Measurements from ENCODE around the gene CTPS1.
A peak's percentile ranks its signal among the peaks of the same experiment; 100 is the strongest.

Gene CTPS1

DNA sequence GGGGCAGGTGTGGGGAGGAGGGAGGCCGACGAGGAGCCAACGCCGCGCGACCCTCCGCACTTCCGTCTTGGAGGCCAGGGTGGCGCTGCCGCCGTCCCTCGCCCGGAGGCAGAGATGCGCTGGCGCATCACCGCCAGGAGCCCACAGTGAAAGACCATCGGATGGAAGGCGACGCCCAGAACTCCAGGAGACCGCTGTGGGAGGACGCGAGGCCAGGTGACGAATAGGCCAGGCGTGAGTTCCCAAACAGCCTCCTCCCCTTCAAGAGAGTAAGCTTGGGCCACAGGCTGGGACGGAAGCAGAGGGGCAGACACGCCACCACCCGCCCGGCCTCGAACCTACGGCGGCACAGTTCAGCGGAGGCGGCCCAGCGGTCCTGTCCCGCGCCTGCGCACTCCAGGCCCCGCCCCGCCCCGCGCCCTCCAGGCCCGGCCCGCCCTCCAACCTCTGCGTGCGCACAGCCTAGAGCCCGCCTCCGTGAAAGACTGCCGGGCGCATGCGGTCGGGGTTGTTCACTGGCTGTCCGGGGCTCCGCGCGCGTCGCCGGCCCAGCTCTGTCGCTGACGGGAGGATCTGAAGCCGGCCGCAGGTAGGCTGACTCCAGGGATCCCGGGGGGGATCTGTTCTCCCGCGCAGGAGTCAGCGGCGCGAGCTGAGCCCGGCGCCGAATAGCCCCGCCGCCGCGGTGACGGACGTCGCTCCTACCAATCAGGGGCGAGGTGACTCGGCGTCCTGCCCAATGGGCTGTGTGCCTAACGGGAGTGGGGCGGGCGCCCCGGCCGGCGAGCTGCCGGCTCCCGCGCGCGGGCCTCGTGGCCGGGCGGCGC lies at the start of gene CTPS1:
Gene CTPS1, plus strand, starts transcription at position 456 of the 827 bp plus-strand sequence. CDS start 3,595 bp downstream, outside the sequence.
- Histone ChIP-seq H4K20me1 (peaks cover 0 to 44% (median 39%) of the 10 kb centered on the region in 11 experiments; a peak in 17 of 22 replicates), H3K4me3 (peak within 1 kb of the TSS; percentile 74 to 95 (median 86)), H3K9me3 (replicated peaks in 1 of 11) (no peaks in the 10 kb centered on the region), H3K9ac (peak within 1 kb of the TSS; percentile 84 to 99 (median 98)), H3K27ac (peak within 1 kb of the TSS; percentile 79 to 99 (median 98)), H3K4me2 (peak within 1 kb of the TSS; percentile 90 to 98 (median 95)), H3K4me1 (peaks cover 24 to 50% (median 47%) of the 10 kb centered on the region in 10 experiments), H3K36me3 (peaks cover 9 to 35% (median 26%) of the 10 kb centered on the region in 11 experiments), H3K27me3 (no peaks in the 10 kb centered on the region)
- TF ChIP-seq Cebpa-rat (IDR thresholded peaks at IDR 0.05): no peak

DNA sequence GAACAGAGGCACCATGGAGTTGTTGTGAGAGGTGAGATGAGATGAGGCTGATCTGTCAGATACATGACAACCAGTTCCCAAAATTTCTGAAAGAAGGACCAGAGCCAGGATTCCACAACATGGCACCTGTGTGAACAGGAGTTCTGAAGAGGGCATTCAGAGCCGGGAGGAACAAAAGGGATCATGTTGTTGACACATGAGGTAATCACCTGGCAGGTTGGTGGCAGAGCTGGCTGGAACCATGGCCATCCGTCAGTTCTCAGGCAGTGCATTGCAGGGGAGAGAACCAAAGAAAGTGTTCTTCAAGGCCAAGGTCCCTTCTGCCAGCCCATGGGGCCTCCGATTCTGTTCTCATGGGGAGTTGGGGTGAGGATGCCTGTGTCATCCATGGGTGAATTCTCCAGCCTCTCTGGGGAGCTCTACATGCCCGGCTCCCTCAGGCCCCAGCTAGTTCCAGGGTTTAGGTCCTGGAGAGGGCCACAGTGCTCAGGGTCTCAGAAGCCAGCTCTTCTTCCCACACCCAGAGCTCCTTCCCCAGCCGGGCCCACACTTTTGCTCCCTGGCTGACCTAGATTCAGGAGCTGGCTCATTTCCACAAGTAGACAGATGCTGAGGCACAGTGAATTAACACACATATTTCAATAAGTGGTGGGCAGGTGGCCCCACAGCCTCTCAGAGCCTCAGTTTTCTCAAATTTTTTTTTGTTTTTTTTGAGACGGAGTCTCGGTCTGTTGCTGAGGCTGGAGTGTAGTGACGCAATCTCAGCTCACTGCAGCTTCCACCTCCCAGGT lies 49.1 kb upstream of the CTPS1 start:
- H4K20me1 ChIP-seq: no peaks in the 10 kb centered on the region
- no peak overlapping the region for H3K4me3 ChIP-seq
- TF ChIP-seq Cebpa-rat (IDR thresholded peaks at IDR 0.05): peak in 1 of 11 experiments; percentile 45; a peak in 1 of 22 replicates
- no peaks in the 10 kb centered on the region for H3K36me3 ChIP-seq
- H3K9me3 ChIP-seq (replicated peaks in 1 of 11): no peaks in the 10 kb centered on the region
- peaks cover 10 to 39% (median 31%) of the 10 kb centered on the region in 10 experiments; a peak in 19 of 20 replicates for H3K4me1 ChIP-seq
- H3K9ac ChIP-seq: no peak overlapping the region
- no peak overlapping the region for H3K27ac ChIP-seq
- no peaks in the 10 kb centered on the region; a peak in 1 of 22 replicates for H3K27me3 ChIP-seq
- no peak overlapping the region for H3K4me2 ChIP-seq

DNA sequence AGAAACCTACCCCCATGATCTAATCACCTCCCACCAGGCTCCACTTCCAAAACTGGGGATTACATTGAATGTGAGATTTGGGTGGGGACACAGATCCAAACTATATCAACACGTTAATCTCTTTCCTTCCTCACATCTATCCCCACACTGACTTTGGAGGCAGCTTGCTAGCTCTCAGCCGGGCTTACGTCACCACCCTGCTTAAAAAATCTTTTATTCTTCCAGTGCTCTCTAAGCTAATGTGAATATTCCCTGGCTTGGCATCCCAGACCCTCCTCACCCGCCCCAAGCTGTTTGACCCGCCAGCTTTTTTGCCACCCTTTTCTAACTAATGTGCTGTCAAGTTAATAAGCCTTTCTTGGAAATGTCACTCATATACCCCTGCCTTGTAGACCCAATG lies 47.9 kb upstream of the CTPS1 start:
- Histone ChIP-seq H3K27ac (no peak overlapping the region), H3K4me1 (peaks cover 7 to 26% (median 19%) of the 10 kb centered on the region in 10 experiments; a peak in 19 of 20 replicates), H3K36me3 (no peaks in the 10 kb centered on the region), H4K20me1 (no peaks in the 10 kb centered on the region), H3K27me3 (no peaks in the 10 kb centered on the region; a peak in 1 of 22 replicates), H3K9me3 (replicated peaks in 1 of 11) (no peaks in the 10 kb centered on the region), H3K4me3 (no peak overlapping the region), H3K9ac (no peak overlapping the region), H3K4me2 (peak overlapping the region in 9 of 11 experiments; percentile 24 to 69 (median 61); a peak in 17 of 22 replicates)
- no peak for TF ChIP-seq Cebpa-rat (IDR thresholded peaks at IDR 0.05)

DNA sequence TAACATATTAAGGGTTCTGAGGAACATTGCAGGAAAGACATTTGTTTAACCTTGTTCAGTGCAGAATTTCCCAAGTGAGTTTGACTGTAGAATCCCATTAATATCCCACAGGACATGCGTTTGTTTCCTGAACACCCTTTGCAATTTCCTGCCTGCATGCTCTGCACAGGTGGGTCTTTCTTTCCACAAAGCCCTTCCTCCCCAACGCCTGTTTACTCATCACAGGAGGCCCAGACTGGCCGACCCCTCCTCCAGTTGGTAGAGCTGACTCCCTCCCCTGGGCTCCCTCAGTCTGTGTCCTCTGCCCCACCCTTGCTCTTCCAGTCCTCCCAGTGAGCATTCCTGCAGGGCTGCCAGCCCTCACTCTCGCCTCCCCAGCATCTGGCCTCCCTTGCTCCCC lies 47.5 kb upstream of the CTPS1 start:
- no peak overlapping the region for H3K4me3 ChIP-seq
- H3K9me3 ChIP-seq (replicated peaks in 1 of 11): no peaks in the 10 kb centered on the region
- H3K27me3 ChIP-seq: no peaks in the 10 kb centered on the region; a peak in 1 of 22 replicates
- no peaks in the 10 kb centered on the region for H3K36me3 ChIP-seq
- TF ChIP-seq Cebpa-rat (IDR thresholded peaks at IDR 0.05): no peak
- H3K4me2 ChIP-seq: peak overlapping the region in 9 of 11 experiments; percentile 24 to 69 (median 61); a peak in 17 of 22 replicates
- no peak overlapping the region for H3K27ac ChIP-seq
- H4K20me1 ChIP-seq: no peaks in the 10 kb centered on the region
- no peak overlapping the region for H3K9ac ChIP-seq
- H3K4me1 ChIP-seq: peaks cover 7 to 25% (median 15%) of the 10 kb centered on the region in 10 experiments; a peak in 19 of 20 replicates

DNA sequence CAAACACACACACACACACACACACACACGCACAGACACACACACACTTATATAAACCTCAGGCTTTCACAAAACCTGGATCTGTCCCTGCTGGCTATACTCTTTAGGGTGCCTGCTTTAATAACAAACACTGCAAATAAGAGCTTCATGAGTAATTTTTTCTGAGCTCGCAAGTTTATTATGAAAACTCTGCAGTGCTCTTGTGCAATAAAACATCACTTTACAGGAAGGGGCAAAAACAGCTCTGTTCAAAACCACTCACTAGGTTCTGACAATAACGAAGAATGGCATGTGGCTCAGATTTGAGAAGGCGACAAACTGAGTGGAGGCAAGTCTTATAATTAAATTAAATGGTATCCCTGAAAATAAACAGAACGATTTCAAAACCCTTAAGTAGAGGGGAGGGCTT lies 42.6 kb upstream of the CTPS1 start:
- TF ChIP-seq Cebpa-rat (IDR thresholded peaks at IDR 0.05): peak in 2 of 11 experiments; percentile 16 to 42; a peak in 2 of 22 replicates
- Histone ChIP-seq H3K4me2 (peak overlapping the region in 4 of 11 experiments; percentile 1 to 45 (median 27); a peak in 6 of 22 replicates), H3K36me3 (no peaks in the 10 kb centered on the region)

DNA sequence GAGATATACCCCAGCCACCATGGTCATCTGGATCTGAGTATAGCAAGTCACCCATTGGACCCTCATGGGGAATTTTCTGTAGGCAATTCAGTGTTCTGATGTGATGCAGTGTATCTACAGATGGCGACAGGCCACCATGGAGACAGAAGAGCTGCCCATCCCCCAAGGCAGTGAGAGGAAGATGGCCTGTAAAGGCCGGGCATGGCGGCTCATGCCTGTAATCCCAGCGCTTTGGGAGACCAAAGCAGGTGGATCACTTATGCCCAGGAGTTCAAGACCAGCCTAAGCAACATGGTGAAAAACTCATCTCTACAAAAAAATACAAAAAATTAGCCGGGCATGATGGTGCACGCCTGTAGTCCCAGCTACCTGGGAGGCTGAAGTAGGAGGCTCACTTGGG lies 41.1 kb upstream of the CTPS1 start:
- TF ChIP-seq Cebpa-rat (IDR thresholded peaks at IDR 0.05): no peak
- H3K9ac ChIP-seq: no peak overlapping the region
- no peaks in the 10 kb centered on the region for H4K20me1 ChIP-seq
- H3K4me2 ChIP-seq: no peak overlapping the region
- peaks cover 0 to 38% (median 8%) of the 10 kb centered on the region in 10 experiments; a peak in 9 of 20 replicates for H3K4me1 ChIP-seq
- no peak overlapping the region for H3K27ac ChIP-seq
- no peaks in the 10 kb centered on the region for H3K27me3 ChIP-seq
- H3K4me3 ChIP-seq: no peak overlapping the region
- H3K9me3 ChIP-seq (replicated peaks in 1 of 11): no peaks in the 10 kb centered on the region
- no peaks in the 10 kb centered on the region for H3K36me3 ChIP-seq

More for the DNA sequence above, 42.6 kb upstream of the CTPS1 start:
- Histone ChIP-seq H3K4me1 (peaks cover 5 to 37% (median 12%) of the 10 kb centered on the region in 10 experiments; a peak in 19 of 20 replicates), H3K4me3 (no peak overlapping the region), H3K27ac (peak overlapping the region in 2 of 11 experiments; percentile 10 to 31; a peak in 2 of 22 replicates), H4K20me1 (no peaks in the 10 kb centered on the region), H3K27me3 (no peaks in the 10 kb centered on the region), H3K9ac (no peak overlapping the region), H3K9me3 (replicated peaks in 1 of 11) (no peaks in the 10 kb centered on the region)

GRCh38 chr1:40939320-40940059 lies 40.0 kb upstream of the CTPS1 start:
- peak in 7 of 11 experiments; percentile 24 to 75 (median 51); a peak in 8 of 22 replicates for TF ChIP-seq Cebpa-rat (IDR thresholded peaks at IDR 0.05)
- Histone ChIP-seq H3K27ac (peak overlapping the region in 1 of 11 experiments; percentile 3; a peak in 1 of 22 replicates), H4K20me1 (no peaks in the 10 kb centered on the region)

GRCh38 chr1:40944326-40944725 lies 35.2 kb upstream of the CTPS1 start:
- no peak overlapping the region for H3K4me3 ChIP-seq
- H3K4me2 ChIP-seq: no peak overlapping the region
- no peak for TF ChIP-seq Cebpa-rat (IDR thresholded peaks at IDR 0.05)
- no peaks in the 10 kb centered on the region for H3K27me3 ChIP-seq
- no peaks in the 10 kb centered on the region for H3K36me3 ChIP-seq
- peaks cover 0 to 6% (median 0%) of the 10 kb centered on the region in 11 experiments; a peak in 1 of 22 replicates for H3K9me3 ChIP-seq (replicated peaks in 1 of 11)
- H3K9ac ChIP-seq: no peak overlapping the region
- peaks cover 0 to 20% (median 3%) of the 10 kb centered on the region in 10 experiments; a peak in 9 of 20 replicates for H3K4me1 ChIP-seq
- H3K27ac ChIP-seq: no peak overlapping the region
- H4K20me1 ChIP-seq: no peaks in the 10 kb centered on the region

More at GRCh38 chr1:40939320-40940059, 40.0 kb upstream of the CTPS1 start:
- Histone ChIP-seq H3K4me3 (no peak overlapping the region), H3K36me3 (no peaks in the 10 kb centered on the region), H3K27me3 (no peaks in the 10 kb centered on the region), H3K4me1 (peaks cover 0 to 38% (median 8%) of the 10 kb centered on the region in 10 experiments; a peak in 9 of 20 replicates), H3K4me2 (peak overlapping the region in 5 of 11 experiments; percentile 34 to 62 (median 43); a peak in 10 of 22 replicates), H3K9me3 (replicated peaks in 1 of 11) (no peaks in the 10 kb centered on the region), H3K9ac (no peak overlapping the region)
